H54 (cell line): ENCODE results near the gene TTC9C.
A peak's percentile ranks its signal among the peaks of the same experiment; 100 is the strongest.
"Not testable (repeated sequence)": the region's sequence is repeated elsewhere in the genome, so short reads cannot be mapped to it uniquely, and the experiment has no call there.

Source experiments
- DNase-seq: peaks from one replicate; pipeline ENCODE4 v3.0.0; 2011; ENCODE audit warnings: low spot score, mixed read lengths; ENCODE audit not compliant: insufficient read length
- FAIRE-seq: peaks from 3 replicates; lab custom pipeline; 2011; peaks lifted over from hg19 to GRCh38; lab: Jason Lieb, UNC
- POLR2A ChIP-seq: IDR thresholded peaks from 2 replicates; pipeline ENCODE4 v1.6.1; 2011; ENCODE audit warnings: low read depth, mild to moderate bottlenecking, low read length

The TTC9C gene

GRCh38 chr11:62752177-62752785 is 24.0 kb downstream of the TTC9C start:
- FAIRE-seq (no peak), DNase-seq (no peak)
- no peak for TF ChIP-seq POLR2A

DNA sequence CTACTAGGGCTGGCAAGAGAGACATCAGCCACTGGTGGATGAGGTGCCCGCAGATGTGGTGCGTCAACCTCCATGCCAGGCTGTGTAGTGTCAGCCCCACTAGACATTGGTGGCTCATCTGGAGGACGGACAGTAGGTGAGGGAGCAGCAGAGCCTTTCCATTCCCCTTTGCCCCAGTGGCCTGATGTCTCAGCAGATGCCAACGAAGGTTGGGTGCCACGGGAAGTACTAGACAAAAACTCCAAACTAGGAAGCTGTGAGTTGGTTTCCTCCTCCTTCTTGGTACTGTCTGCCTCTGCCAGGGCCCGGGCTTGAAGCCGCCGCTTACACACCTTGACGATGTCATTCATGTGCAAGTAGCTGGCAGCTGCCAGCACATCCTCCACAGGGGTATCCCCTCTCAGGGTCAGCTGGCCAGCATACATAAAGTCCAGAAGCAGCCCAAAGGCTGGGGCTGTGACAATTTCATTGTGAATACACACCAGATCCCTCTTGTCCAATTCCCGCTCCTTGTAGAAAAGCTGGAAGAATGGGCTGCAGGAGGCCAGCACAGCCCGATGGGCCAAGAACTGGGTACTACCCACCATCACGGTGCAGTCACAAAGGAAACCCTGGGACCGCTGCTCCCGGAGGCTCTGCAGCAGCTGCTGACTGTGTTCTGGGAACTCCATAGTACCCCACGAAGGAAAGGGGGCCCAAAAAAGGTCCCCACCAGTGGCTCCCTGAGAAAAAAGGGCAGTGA is 24.9 kb downstream of the TTC9C start:
- DNase-seq (no peak), FAIRE-seq (no peak)
- TF ChIP-seq POLR2A: no peak

DNA sequence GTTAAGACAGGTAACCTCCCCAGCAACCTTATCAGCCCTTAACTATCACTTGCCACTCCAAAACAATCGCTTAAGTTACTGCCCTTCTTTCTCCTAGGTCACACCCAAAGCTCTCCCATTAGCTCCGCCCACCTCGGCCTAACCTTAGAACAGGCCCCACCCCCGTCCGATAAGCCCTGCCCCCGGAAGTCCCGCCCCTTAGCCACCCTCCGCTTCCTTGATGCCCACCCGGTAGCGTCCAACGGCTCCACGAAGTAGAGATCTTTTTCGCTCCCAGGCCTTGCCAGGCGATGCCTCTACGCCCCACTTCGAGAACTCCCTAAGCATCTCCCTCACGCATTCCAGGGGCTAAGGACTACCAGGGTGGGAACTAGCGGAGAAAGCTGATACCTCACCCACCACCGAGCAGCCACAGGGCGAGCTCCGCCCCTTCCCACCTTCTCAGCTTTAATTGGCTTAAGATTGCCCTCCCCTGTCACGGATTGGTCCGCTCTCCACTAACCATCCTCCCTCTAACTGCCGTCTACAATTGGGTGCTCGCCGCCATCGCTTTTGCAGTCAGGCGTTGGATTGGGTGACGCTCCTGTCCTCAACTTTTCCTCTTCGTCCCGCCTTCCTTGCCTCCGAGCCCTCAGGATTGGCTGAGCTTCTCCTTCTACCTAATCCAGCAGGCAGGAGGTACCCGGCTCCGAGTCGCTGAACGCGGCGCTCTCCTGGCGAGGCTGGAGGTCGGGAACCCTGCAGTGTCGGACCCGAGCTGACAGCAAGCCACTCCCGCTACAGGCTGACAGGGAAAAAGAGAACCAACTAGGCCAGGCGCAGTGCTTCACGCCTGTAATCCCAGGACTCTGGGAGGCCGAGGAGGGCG is 25.7 kb downstream of the TTC9C start, which contains the start of gene ZBTB3:
Gene ZBTB3 (minus strand): TSS at position 425 of the 868 bp plus-strand sequence. CDS start 496 bp downstream, outside the sequence.
- DNase-seq (peak; percentile 94), FAIRE-seq (peak; percentile 86)
- TF ChIP-seq POLR2A: peak; percentile 91

DNA sequence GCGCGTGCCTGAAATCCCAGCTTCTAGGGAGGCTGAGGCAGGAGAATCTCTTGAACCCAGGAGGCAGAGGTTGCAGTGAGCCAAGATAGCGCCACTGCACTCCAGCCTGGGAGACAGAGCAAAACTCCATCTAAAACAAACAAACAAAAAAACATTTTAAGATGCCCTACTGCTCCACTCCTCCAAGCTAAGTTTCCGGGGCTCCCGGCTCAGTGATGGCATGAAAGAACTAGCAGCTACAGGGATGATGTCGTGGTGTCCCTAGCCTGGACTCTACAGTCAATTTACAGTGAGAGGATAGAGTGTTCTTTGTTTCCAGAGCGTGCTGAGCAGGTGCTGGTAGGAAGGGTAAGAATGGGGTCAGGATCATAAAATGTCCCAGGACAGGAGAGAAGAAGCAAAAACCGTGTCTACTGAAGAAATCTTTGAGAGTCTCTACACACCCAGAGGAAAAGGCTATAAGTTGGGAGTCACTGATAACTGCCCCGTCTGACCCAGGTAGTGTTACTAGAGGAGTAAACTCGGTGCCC is 26.9 kb downstream of the TTC9C start:
- TF ChIP-seq POLR2A: no peak
- DNase-seq: no peak
- no peak for FAIRE-seq

- TF ChIP-seq POLR2A: no peak
Observed at GRCh38 chr11:62757846-62758788, 29.8 kb downstream of the TTC9C start.

DNA sequence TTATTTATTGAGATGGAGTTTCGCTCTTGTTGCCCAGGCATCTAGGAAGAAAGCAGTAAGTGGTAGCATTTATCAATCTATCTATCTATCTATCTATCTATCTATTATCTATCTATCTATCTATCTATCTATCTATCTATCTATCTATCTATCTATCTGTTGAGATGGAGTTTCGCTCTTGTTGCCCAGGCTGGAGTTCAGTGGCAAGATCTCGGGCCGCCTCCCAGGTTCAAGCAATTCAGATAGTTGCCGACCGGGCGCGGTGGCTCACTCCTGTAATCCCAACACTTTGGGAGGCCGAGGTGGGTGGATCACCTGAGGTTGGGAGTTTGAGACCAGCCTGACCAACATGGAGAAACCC is 32.6 kb downstream of the TTC9C start:
- not testable (repeated sequence) for DNase-seq, FAIRE-seq

More at GRCh38 chr11:62757846-62758788, 29.8 kb downstream of the TTC9C start:
- no peak for DNase-seq
- FAIRE-seq: no peak

DNA sequence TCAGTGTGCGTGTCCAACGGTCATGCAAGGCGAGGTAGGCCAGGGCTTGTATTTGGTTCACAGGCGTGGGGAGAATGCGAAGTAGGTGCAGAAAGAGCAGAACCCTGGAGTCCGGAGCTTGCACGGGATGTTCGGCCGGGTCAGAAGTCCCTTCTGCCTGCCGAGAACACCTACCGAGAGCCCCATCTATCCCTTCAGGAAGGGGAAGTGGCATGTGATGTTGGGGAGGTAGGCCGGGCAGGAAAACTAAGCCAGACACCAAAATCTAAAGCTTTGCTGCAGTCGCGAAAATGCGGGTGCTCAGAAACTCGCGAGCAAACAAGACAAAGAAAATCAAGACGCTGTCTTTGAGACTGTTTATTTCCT is 42.5 kb downstream of the TTC9C start:
- TF ChIP-seq POLR2A: no peak
- no peak for DNase-seq
- no peak for FAIRE-seq

- TF ChIP-seq POLR2A: peak; percentile 66
- DNase-seq: peak; percentile 92
- no peak for FAIRE-seq
Observed at GRCh38 chr11:62771144-62772021, 43.1 kb downstream of the TTC9C start, which contains the start of gene TAF6L. Gene TAF6L (plus strand): TSS chr11:62771396. CDS start chr11:62775784, 4,388 bp downstream.

DNA sequence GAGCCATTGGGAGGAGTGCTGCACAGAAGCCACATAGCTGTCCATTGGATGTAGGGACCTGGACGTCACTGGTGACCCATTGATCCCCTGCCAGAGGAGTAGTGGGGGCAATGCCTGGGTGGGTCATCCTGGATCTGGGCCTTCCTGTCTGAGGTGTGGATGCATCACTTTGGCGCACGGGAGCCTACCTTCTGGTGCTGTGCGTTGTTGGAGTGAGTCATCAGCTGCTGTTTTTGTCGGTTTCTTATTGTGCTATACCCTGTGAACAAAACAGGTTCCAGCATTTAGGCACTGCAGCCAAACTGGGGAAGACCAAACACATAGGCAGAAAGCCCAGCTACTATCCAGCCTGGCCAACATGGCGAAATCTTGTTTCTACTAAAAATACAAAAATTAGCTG is 46.1 kb downstream of the TTC9C start:
- no peak for TF ChIP-seq POLR2A
- no peak for FAIRE-seq

DNA sequence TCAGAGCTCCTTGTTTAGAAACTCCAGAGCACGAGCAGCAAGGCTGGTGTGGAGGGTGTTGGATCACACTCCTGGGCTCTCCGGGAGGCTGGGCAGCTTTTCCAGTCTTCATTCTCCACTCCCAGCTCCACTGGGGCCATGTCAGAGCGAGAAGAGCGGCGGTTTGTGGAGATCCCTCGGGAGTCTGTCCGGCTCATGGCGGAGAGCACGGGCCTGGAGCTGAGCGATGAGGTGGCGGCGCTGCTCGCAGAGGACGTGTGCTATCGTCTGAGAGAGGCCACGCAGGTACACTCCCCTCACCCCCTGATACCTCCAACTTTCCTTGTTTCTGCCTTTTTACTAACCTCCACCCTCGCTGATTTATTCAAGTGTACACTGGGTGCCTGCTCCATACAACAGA is 47.4 kb downstream of the TTC9C start:
- FAIRE-seq: no peak
- TF ChIP-seq POLR2A: no peak
- no peak for DNase-seq

More for the DNA sequence above, 46.1 kb downstream of the TTC9C start:
- DNase-seq: no peak

DNA sequence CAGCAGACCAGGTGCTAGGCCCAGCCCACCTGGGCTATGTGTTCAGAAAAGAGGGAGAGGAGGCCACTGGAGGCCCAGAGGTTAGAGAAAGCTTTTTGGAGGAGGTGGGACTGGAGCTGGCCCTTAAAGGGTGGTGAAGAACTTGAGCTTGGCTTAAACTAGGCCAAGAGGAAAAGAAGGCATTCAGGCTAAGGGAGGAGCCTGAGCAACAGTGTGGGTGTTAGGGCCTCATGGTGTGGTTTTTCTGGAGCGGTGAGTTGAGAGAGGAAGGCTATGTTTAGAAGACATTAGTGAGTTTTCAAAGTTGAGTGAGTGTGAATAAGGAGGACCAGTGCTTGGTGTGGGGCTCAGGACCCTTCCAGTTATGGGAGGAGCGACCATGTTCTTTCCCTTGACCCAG is 49.1 kb downstream of the TTC9C start:
- TF ChIP-seq POLR2A: no peak
- FAIRE-seq (no peak), DNase-seq (no peak)

DNA sequence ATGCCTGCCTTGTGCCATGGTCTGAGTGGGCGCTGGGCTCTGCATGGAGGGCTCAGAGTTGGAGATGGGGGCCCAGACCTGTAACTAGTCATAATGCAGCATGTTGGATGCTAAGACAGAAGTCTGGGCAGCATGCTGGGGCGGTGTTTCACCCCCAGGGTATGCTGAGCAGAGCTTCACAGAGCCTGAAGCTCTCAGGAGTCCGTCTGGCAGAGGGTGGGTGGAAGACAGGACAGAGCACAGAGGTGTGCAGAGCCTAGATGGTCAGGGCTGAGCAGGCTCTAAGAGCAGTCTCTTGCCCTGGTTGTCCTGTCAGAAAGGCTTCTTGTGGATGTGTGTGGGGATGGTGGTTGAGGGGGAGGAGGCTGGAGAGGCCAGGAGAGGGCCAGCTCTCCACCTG is 50.2 kb downstream of the TTC9C start:
- FAIRE-seq (no peak), DNase-seq (no peak)
- no peak for TF ChIP-seq POLR2A

DNA sequence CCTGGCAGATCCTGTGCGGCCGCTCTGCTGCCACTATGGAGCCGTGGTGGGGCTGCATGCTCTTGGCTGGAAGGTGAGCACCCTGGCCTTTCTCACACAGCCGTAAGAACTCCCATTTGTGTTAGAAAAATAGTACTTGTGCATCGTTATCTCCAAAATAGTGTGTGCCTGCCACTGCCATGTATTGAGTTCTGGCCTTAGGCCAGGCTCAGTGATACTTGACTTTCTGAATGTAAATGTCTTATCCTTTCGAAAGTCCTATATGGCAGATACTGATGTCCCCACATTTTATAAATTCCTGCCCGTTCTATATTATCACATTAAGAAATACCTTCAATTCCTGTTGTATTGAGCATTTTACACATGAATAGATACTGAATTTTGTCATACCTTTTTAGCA is 54.5 kb downstream of the TTC9C start:
- DNase-seq (no peak), FAIRE-seq (no peak)
- no peak for TF ChIP-seq POLR2A
